HPDE6-E6E7 (cell line): ENCODE results near the gene PHLPP2.

Source experiments
- DNase-seq: peaks from one replicate; pipeline ENCODE4 v3.0.0; 2011; ENCODE audit warnings: missing footprints; ENCODE audit errors: extremely low spot score

The PHLPP2 gene

DNA sequence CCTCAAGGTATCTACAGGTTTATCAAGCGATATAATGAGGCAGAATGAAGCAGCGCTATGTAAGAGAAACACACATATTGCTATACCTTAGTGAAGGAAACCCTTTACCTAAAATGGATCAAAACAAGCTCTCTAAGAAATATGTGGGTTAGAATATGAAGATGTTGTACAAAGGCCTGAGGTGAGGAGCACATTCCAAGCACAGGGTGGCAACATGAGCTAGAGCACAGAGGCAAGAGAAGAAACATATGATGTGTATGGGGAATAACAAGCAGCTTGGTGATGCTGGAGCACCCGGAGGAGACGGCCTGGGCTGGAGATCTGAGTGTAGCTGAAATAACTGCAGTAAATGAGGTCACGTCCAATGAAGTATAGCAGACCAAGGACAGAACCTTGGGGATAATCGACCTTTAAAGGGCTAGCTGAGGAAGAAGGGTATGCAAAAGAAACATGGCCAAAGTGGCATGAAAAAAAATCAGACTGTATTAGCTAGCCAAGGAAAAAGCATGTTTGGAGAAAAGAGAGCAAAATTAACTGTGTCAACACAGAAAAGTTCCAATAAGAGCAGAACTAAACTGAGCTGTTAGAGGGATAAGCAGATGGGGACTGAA is 54.5 kb downstream of the PHLPP2 start:
- no peak for DNase-seq

DNA sequence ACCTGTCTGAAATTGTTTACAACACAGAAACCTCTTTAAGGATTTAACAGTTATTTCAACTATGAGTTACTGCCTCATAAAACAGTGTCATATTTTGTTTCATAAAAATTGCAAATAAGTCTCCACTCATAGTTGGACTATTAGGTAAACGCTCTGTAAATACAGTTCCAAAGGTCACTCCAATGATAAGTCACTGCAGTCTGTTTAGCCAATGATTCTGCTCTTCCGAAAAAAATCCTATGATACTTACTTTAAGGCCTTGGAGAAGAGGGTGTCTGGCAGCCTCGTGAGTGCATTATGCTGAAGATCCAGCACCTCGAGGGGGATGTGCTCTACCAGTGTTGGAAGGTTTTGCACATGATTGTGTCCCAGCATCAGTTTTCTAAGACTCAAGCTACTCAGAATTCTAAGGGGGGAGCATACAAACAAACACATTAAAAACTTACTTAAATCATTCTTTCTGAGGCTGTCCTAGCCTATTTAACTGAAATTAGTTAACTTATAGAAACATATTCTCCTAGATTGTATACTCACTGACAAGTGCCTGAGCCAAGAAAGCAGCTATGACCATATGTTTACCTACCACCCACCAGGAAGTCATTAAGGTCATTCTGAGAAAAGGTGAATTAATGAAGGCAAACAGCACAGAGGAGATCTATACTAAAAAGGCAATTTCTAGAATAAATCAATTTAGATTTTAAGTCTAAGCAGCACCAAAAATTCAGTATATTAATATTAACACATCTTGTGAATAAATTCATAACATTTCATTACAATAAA is 57.4 kb downstream of the PHLPP2 start:
- DNase-seq = no peak

DNA sequence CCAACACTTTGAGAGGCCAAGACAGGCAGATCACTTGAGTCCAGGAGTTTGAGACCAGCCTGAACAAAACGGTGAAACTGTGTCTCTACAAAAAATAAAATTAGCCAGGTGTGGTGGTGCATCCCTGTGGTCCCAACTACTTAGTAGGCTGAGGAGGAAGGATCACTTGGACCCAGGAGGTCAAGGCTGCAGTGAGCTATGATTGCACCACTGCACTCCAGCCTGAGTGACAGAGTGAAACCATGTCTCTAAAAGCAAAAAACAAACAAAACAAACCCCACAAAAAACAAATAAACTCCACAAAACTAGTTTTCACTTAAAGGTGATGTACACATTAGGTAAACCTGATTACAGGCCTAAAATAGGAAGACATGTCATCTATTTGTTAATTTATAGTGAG is 58.2 kb downstream of the PHLPP2 start:
- DNase-seq = no peak

DNA sequence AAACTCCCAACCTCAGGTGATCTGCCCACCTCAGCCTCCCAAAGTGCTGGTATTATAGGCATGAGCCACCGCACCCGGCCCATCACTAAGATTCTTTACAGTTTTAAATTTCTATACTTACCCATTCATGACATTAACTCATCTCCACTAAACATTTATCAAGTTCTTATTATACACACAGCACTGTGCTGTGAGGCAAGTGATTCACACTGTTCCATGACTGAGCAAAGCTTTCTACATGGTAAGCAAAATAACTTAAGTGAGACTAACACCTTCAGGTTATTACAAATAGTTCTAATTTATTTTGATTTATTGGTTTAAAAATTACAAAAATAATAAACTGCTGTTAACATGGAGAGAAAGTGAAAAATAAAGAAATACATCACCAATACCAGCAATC is 65.0 kb downstream of the PHLPP2 start:
- no peak for DNase-seq

DNA sequence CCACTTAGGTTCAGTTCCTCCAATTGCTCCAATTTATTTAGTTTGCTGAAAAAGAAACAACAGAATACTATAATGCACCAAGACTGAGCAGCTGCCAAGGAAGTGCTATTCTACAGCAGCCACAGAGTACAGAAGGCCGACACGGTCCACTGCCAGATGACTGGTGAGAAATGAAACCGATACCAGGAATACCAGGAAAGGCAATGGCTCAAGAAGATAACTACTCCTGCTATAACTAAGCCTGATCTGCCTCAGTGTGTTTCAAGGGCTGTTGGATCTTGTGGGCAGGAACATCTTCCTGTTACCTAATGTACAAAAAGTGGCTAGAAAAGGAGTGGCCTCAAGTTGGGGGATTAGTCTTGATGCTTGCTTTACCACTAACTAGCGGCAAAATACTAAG is 65.7 kb downstream of the PHLPP2 start:
- DNase-seq = no peak

DNA sequence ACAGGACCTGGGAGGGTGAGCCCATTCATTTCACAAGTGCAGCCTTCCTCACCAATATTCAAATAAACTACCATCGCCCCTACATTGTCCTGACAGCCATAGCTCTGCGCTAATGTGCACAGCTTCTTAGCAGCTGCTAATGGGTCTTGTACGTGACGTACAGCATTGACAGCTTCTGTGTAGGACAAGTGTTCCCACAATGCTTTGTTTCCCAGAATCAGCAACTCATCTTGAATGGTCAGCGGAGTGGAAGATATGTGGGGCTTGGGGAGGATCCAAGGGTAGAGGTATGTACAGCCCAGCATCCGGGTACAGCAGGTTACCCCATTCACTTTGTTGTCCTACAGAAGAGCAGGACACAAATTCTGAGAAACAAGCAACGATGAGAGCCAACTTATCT is 74.8 kb downstream of the PHLPP2 start:
- DNase-seq = no peak

DNA sequence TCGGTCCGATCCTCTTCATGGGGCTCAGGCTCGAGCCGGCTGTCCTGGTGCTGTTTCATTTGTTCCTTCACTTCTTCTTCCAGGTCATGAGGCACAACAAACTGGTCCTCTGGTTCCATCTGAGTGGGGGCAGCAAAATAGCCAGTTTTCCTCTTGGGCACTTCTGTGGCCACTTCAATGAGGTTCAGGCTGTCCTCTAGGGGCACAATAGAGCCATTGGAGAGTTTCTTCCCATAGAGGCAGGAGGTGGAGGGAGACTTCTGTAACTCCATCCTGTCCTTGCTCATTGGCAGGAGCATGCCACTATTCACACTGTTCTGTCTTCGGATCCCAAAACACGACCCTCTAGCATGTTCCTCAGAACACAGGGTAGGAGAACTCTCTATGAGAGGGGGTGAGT is 75.6 kb downstream of the PHLPP2 start:
- no peak for DNase-seq

DNA sequence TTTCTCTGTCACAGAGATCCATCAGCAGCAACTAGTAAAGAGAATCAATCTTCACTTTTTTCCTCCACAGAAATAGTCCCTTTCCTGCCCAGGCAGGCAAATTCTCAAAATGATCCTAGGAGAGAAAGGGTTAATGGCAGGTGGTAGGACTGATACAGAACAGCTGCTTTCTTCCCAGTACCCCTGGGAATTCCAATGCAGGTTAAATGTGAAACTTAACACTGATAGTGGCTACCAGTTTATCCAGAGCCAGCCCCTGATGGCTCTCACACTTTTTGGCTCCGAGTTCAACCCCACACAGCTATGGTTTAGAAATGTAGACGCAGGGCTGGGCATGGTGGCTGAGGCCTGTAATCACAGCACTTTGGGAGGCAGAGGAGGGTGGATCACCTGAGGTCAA is 76.3 kb downstream of the PHLPP2 start:
- no peak for DNase-seq

DNA sequence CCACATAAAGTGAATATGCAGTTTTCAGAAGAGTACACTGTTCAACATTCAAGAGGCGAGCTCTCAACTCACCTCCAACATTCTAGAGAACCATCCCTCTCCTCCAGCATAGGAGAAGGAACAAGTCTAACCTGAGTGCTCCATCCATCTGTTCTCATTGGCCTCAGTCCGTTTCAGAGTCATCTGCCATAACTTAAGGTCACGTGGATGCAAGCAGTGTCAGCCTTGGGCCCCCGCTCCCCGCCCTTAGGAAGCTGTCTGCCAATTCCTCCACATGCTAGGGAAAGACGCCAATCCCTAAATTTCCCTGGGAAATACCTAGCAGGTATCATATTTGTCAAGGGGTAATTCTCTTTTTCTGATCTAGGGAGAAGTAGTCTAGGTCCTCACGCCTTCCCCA is 77.1 kb downstream of the PHLPP2 start:
- DNase-seq = no peak

DNA sequence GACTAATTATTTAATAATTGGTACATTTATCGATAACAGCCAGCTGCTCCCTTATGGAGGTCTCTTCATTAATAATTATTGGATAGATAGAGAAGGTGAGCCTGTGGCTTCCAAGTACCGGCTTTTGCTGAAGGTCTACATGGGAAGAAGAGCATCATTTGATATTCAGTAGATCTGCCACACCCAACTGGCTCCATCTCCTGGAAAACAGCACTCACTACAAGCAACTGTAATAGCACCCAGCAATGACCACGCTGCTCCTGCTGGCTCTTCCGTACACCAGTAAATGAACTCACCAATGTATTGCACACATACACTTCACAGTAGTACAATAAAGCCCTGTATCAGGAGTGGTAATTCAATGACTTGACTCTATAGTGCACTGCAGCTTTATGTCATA is 79.1 kb downstream of the PHLPP2 start:
- DNase-seq = peak; percentile 72

DNA sequence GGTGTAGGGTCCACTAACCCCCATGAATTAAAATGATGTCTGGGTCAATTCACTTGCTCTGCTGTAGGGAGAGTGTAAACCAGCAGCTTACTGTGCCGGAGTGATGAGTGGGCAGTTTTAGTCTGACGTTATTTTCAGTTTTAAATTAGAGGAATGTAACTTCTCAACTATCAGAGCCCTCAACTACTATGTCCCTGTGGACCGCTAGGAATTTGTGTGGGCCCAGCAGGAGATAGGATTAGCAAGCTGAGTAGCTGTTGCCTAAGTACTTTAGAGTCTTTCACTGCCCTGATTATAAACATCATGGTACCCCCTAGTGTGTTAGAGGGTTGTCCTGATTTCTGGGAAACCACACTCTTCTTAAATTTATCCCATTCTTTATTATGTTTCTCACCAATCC is 87.1 kb downstream of the PHLPP2 start:
- DNase-seq = no peak

DNA sequence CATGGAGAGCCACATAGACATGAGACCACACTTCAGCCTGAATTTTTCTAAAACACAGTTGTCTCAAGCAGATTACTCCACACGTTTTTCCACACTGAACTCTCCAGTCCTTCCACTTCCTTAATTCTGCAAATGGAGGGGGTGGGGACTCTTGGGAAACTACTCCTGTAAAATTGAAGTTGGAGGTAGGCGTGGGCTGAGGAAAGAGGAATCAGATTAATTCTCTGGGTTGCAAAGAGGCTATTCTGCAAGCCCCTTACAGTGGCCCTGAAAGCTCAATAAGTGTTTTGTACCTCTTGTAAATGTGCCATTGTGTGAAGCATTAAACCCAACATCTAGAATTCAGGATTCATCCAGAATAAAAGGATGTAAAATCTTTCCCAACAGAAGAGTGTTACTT is 88.9 kb downstream of the PHLPP2 start:
- DNase-seq = no peak

DNA sequence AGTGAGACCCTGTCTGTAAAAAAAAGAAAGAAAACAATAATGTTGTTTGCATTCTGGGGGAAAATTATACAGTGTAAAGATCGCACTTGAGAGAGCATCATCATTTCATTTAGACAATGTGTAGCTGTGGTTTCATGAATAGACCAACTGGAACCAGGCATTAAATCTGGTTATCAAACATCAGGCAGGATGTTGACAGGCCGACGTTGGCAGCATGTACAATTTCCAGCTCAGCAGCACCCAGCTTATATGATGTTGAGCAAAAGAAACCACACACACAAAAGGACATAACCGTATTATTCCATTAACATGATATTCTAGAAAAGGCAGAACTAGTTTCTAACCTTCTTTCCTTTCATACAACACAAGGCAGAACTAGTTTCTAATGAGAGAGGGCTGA is 92.7 kb downstream of the PHLPP2 start:
- no peak for DNase-seq

DNA sequence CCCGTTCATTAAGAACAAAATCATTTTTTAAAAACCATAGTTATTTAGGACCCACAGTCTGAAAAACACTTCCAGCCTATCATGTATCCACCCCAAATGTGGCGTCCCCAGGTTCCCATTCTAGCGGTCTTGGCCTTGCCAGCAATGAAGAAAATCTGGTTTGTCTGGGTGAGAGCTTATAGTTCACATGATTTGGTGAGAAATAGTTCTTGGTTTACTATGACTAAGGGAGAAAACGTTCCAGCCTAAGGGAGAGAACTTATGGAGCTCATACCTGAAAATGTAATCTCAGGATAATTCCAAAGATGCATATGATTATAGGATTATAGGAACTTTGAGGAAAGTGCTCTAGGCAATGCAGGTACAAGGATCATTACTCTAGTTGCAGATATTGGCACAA is 93.7 kb downstream of the PHLPP2 start:
- peak; percentile 34 for DNase-seq

DNA sequence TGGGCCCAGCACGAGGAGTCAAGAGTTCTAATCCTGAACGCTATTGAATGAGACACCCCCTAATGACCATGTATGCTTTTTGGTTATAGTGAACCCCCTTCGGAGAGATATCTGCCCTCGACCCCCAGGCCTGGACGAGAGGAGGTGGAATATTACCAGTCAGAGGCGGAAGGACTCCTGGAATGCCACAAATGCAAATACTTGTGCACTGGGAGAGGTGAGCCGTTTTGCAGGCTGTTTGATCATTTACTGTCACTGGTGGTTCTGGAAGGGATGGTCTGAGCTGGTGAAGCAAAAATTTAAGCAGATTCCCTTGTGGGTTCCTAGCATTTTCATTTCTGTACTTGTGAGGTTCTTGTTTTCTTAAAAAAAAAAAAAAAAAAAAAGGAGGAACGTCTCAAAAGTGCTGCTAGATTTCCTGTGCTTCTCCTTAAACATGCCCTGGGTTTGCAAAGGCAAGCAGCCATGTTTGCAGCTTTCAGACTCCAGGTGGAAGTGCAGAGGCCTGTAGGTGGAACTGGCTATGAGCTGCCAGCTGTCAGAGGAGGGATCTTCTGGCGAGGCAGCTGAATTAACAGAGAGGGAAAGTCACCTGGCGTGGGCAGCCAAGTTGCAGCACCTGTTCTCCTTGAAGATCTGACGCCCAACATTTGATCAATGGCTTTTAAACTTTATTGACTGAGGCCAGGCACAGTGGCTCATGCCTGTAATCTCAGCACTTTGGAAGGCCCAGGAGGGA is 95.1 kb downstream of the PHLPP2 start:
- DNase-seq = no peak

DNA sequence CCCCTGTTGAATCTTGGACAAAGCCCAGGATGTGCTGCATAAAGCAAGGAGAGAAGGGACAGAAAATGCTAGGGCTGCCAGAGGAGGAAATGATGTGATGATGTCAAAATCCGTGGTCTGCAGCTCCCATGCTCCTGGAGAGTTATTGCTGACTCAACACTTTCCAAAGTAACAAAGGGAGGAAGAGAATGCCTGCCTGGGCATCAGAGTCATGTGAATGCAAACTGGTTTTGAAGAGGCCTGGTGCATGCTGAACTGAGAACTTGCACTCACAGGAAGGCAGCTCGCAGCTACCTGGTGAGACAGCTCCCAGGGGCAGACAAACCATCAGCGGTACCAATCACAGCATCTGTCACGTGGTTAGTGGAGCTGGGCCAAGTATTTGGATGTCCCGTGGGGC is 95.7 kb downstream of the PHLPP2 start:
- DNase-seq = no peak

DNA sequence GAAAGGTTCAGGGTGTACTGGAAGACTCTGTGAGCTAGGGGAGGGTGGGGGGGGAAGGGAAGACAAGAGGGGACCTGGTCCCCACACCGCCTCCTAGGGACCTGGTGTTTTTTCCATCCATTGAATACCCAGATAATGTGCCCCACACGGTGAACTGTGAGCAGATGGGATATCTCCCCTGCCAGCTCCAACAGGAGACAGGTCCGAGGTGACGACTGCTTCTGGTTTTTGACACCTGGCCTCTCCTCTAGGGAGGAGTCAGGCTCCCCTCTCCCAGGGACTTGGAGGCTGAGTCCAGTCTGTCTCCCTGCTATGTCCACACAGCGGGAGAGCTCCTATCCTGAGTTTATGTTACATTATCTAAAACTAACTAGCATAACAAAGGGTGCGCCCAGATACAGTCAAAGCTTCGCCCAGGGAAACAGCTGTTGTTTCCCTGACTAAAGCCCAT is 96.7 kb downstream of the PHLPP2 start:
- no peak for DNase-seq

DNA sequence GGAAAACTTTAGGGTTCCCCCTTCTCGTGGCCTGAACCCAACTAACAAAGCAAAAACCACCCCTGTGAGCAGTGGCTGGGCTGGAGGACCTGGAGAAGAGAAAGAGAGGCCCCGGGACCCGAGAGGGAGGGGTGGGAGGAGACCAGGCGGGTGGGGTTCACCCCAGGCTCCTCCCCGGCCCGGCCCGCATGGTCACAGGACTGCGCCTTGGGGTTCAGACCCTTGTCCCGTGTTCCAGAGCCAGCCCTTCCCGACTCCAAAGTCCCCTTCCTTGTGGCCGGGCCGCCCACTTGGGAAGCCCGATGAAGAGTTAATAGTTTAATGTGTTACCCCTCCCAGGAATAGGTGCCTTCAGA is 97.7 kb downstream of the PHLPP2 start:
- DNase-seq = peak; percentile 77

DNA sequence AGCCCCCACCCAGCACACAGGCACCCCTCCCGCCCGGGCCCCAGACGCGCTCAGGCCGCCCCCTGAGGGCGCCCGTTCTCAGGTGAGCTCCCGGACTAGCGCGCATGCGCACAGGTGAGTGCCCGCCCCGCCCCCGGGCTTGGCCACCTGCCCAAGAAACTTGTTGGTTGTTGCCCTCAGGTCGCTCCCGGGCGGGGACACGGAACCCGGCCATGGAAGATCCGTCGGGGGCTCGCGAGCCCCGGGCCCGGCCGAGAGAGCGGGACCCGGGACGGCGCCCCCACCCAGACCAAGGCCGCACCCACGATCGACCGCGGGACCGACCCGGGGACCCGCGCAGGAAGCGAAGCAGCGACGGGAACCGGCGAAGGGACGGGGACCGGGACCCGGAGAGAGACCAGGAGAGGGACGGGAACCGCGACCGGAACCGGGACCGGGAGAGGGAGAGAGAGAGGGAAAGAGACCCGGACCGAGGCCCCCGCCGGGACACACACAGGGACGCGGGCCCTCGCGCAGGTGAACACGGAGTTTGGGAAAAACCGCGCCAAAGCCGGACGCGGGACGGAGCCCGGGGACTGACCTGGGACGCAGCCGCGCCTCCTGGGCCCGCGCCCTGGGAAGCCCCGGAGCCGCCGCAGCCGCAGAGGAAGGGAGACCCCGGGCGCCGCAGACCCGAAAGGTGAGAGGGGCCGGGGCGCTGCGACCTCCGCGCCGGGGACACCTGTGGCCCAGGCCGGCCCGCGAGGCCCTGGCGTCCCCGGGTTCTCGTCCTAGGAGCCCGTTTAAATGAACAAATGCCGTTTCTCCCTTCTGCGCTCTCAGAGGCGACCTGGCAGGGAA is 98.3 kb downstream of the PHLPP2 start, which contains the start of gene MARVELD3:
Gene MARVELD3 (plus strand): TSS at position 167 of the 840 bp plus-strand sequence. CDS start 46 bp downstream, at position 213.
- DNase-seq = peak; percentile 98

DNA sequence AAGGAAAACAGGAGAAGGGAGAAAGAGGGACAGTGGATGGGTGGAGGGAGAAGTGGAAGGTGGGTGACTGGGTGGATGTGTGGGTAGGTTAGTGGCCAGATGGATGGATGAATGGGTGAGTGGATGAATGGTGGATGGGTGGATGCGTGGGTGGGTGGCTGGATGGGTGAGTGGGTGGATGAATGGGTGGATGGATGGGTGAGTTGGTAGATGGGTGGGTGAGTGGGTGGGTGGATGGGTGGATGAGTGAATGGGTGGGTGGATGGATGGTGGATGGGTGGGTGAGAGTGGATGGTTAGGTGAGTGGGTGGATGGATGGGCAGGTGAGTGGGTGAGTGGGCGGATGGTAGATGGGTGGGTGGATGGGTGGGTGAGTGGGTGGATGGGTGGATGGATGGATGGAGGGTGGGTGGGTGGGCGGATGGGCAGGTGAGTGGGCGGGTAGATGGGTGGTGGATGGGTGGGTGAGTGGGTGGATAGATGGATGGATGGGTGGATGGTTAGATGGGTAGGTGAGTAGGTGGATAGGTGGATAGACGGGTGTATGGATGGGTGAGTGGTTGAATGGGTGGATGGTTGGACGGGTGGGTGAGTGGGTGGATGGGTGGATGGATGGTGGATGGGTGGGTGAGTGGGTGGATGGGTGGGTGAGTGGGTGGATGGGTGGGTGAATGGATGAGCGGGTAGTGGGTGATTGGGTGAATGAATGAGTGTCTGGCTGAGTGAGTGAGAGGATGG is 99.2 kb downstream of the PHLPP2 start:
- DNase-seq = no peak

DNA sequence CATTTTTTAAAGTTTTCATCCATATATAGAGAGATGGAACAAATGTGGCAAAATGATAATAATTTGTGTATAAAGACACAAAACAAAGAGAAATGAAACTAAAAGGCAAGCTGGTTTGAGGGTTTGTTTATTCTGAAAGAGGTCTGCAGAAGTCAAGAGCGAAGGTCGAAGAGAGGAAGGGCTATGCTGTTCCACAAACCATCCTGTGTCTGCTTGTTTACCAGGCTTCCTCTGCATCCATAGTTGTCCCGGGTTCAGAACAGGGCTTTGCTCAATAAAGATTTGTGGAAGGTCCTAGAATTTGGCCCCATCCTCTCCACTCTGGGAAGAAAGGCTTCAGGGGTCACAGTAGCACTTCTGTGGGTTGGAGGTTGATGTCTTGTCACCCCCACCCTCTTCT is 100.9 kb downstream of the PHLPP2 start:
- DNase-seq = no peak
